ENCODE results near the gene FKBP8. TPM values are rescaled to one million over a fixed set of nuclear protein-coding genes. Genes with fewer than 3 reads are reported as not detected.
"Not testable (repeated sequence)": the region's sequence is repeated elsewhere in the genome, so short reads cannot be mapped to it uniquely, and the experiment has no call there.

Gene FKBP8
- total RNA-seq, 4 donors from 2014 or later = 238 to 394 (median 314) TPM

- Histone ChIP-seq H3K27ac (no peak overlapping the region), H3K4me1 (no peaks in the 10 kb centered on the region), H3K4me3 (replicated peaks in 1 of 3) (no peak overlapping the region), H3K9me3 (no peaks in the 10 kb centered on the region), H3K27me3 (no peaks in the 10 kb centered on the region), H3K36me3 (peaks cover 12 to 24% of the 10 kb centered on the region in 2 donors)
- intact Hi-C loops (cut with DNase I) = no loop called here
- TF ChIP-seq POLR2A (IDR thresholded peaks at IDR 0.05) (no peak), CTCF (IDR thresholded peaks at IDR 0.05) (no peak)
- no peak for DNase-seq
- WGBS, 2 donors = 96 to 97% methylated on average over 8 to 9 of the region's 9 CpGs
Measured at GRCh38 chr19:18531485-18531884, 11.9 kb downstream of the FKBP8 start.

- no peak for TF ChIP-seq POLR2A (IDR thresholded peaks at IDR 0.05)
- TF ChIP-seq CTCF (IDR thresholded peaks at IDR 0.05) = no peak
- Histone ChIP-seq H3K27me3 (no peaks in the 10 kb centered on the region), H3K4me3 (replicated peaks in 1 of 3) (no peak overlapping the region), H3K27ac (no peak overlapping the region), H3K9me3 (no peaks in the 10 kb centered on the region), H3K4me1 (no peaks in the 10 kb centered on the region), H3K36me3 (peaks cover 8 to 24% of the 10 kb centered on the region in 2 donors)
- intact Hi-C loops (cut with DNase I) = no loop called here
- DNase-seq = no peak
- 53 to 84% methylated on average over 3 to 7 of the region's 7 CpGs for WGBS, 2 donors
Measured at GRCh38 chr19:18529782-18530181, 13.6 kb downstream of the FKBP8 start.

GRCh38 chr19:18526316-18526715 is 17.1 kb downstream of the FKBP8 start:
- Histone ChIP-seq H3K4me1 (no peaks in the 10 kb centered on the region), H3K27ac (no peak overlapping the region), H3K36me3 (peaks cover 0 to 2% of the 10 kb centered on the region in 2 donors), H3K27me3 (no peaks in the 10 kb centered on the region), H3K4me3 (replicated peaks in 1 of 3) (no peak overlapping the region), H3K9me3 (no peaks in the 10 kb centered on the region)
- TF ChIP-seq POLR2A (IDR thresholded peaks at IDR 0.05) (no peak), CTCF (IDR thresholded peaks at IDR 0.05) (no peak)
- WGBS, 2 donors = 90 to 94% methylated on average over 9 of the region's 9 CpGs
- DNase-seq = no peak
- intact Hi-C loops (cut with DNase I) = no loop called here

- Histone ChIP-seq H3K36me3 (no peaks in the 10 kb centered on the region), H3K27ac (no peak overlapping the region), H3K4me1 (peaks cover 6 to 10% of the 10 kb centered on the region in 2 donors), H3K27me3 (no peaks in the 10 kb centered on the region), H3K9me3 (no peaks in the 10 kb centered on the region), H3K4me3 (replicated peaks in 1 of 3) (no peak overlapping the region)
- 86 to 90% methylated on average over 9 of the region's 9 CpGs for WGBS, 2 donors
- no peak for TF ChIP-seq POLR2A (IDR thresholded peaks at IDR 0.05)
- TF ChIP-seq CTCF (IDR thresholded peaks at IDR 0.05) = no peak
- intact Hi-C loops (cut with DNase I) = no loop called here
- DNase-seq = no peak
Measured at GRCh38 chr19:18523841-18524240, 19.5 kb downstream of the FKBP8 start.

GRCh38 chr19:18522862-18523440 is 20.4 kb downstream of the FKBP8 start:
- H3K9me3 ChIP-seq; intact Hi-C loops (cut with DNase I); DNase-seq; H3K27ac ChIP-seq; H3K36me3 ChIP-seq; H3K4me3 ChIP-seq (replicated peaks in 1 of 3); H3K27me3 ChIP-seq: not testable (repeated sequence)
- WGBS, 2 donors = 69 to 72% methylated on average over 19 of the region's 19 CpGs
- peaks cover 10 to 13% of the 10 kb centered on the region in 2 donors for H3K4me1 ChIP-seq

Data from thyroid gland (tissue), 4 donors.